IPS-NIHi7 (cell line): ENCODE data around the gene THAP9.
"Not testable (repeated sequence)": the region's sequence is repeated elsewhere in the genome, so short reads cannot be mapped to it uniquely, and the experiment has no call there.

Experiments
- DNase-seq: peaks from one replicate; pipeline ENCODE4 v3.0.0; 2012; ENCODE audit warnings: mixed read lengths; ENCODE audit errors: extremely low spot score

THAP9 gene, protein sequence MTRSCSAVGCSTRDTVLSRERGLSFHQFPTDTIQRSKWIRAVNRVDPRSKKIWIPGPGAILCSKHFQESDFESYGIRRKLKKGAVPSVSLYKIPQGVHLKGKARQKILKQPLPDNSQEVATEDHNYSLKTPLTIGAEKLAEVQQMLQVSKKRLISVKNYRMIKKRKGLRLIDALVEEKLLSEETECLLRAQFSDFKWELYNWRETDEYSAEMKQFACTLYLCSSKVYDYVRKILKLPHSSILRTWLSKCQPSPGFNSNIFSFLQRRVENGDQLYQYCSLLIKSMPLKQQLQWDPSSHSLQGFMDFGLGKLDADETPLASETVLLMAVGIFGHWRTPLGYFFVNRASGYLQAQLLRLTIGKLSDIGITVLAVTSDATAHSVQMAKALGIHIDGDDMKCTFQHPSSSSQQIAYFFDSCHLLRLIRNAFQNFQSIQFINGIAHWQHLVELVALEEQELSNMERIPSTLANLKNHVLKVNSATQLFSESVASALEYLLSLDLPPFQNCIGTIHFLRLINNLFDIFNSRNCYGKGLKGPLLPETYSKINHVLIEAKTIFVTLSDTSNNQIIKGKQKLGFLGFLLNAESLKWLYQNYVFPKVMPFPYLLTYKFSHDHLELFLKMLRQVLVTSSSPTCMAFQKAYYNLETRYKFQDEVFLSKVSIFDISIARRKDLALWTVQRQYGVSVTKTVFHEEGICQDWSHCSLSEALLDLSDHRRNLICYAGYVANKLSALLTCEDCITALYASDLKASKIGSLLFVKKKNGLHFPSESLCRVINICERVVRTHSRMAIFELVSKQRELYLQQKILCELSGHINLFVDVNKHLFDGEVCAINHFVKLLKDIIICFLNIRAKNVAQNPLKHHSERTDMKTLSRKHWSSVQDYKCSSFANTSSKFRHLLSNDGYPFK

DNA sequence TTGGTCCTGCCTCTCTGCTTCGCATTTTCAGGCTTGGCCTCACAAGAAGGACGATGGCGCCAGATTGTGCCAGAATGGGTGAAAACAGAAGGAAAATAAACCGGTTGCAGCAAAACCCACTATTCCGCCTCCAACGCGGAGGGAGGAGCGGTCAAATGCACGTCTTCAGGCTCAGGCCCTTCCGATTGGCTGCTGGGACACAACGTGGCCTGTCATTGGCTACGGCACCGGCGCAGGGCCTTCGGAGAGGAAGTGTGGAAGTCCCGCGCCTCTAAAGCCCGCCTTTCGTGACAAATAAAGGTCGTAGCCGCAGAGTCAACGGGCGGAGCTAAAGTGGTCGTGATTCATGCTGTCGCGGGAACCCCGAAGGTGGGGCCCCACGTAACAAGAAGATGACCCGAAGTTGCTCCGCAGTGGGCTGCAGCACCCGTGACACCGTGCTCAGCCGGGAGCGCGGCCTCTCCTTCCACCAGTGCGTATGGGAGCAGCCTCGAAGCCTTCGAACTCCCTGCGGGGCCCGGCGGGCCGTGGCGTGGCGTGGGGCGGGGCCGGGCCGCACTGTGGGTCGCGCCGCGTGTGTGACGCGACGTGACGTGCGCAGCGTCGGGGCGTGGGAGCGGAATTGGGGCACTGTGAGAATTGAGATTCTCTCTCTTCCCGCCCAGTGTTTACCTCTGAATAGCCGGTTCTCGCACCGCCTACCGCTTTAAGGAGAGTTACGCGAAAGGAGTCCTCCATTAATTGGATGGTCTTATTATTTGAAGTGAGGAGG is at the start of gene THAP9:
Gene THAP9 (plus strand): TSS at position 325 of the 772 bp plus-strand sequence. CDS start 68 bp downstream, at position 393.
- peak; percentile 94 for DNase-seq

DNA sequence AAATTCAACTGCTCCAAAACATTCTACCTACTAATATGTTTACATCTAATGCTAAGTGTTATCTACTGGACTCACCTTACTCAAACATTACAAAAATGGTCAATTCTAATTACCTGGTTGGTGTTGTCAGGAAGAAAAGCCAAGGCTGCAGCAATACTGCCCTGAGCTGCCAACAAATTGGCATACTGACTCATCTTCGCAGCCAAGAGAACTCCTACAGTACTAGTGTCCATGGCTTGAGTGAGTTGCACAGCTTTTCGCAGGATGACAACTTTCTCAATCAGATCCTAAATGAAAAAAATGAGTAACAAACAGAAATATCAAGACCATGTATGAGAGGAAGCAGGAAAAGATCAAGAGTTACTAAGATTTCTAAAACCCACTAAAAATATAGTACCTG is 49.2 kb upstream of the THAP9 start:
- DNase-seq = no peak

DNA sequence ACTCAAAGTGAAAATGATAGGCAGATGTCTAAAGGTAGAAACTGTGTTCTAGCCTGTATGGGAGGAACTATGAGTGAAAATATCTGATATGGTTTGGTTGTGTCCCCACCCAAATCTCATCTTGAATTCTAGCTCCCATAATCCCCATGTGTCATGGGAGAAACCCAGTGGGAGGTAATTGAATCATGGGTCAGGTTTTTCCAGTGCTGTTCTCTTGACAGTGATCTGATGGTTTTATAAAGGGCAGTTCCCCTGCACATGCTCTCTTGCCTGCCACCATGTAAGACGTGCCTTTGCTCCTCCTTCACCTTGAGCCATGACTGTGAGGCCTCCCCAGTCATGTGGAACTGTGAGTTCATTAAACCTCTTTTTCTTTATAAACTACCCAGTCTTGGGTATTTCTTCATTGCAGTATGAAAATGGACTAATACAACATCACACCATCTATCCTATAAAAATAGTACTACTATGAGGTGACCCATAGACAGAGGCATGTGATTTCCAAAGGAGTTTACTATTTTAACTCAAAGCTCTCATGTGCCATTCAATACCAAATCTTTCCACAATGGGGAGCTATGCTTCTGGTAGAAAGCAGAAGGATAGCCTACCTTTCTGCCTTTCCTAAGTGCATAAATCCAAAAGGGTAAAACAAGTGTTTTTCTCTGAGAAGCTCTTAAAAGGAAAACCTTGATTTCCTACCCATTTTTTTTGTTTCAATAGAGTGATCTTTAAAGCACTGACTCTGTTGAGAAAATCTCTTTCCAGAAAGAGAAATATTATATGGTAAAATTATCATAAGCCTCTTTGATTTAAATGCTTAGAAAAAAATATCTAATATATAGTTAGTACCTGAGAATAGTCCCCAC is 48.4 kb upstream of the THAP9 start:
- DNase-seq = peak; percentile 27

DNA sequence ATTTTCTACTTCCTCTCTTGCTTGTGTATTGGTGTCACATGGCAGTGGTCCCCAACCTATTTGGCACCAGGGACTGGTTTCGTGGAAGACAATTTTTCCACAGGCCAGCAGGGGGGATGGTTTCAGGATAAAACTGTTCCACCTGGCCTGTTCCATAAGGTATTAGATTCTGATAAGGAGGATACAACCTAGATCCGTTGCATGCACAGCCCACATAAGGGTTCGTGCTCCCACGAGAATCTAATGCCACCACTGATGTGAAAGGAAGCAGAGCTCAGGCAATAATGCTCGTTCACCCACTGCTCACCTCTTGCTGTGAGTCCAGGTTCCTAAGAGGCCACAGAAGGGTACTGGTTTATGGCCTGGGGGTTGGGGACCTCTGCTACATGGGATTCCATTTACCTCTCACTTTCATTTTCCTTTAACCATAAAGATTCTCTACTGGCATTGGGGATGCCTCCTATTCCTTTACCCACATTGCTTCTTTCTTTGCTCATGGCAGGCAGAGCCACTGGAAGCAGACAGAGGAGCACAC is 47.7 kb upstream of the THAP9 start:
- DNase-seq = no peak

DNA sequence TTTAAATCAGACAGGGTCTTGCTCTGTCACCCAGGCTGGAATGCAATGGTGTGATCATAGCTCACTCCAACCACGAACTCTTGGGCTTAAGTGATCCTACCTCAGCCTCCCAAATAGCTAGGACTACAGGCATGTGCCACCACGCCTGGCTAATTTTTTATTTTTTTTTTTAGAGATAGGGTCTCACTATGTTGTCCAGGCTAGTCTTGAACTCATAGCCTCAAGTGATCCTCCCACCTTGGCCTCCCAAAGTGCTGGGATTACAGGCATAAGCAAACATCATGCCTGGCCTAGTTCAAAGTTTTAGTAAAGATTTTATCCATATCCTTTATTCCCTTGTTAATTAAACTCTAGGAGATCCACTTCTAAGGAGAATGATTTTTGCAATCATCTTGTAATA is 40.0 kb upstream of the THAP9 start:
- not testable (repeated sequence) for DNase-seq

DNA sequence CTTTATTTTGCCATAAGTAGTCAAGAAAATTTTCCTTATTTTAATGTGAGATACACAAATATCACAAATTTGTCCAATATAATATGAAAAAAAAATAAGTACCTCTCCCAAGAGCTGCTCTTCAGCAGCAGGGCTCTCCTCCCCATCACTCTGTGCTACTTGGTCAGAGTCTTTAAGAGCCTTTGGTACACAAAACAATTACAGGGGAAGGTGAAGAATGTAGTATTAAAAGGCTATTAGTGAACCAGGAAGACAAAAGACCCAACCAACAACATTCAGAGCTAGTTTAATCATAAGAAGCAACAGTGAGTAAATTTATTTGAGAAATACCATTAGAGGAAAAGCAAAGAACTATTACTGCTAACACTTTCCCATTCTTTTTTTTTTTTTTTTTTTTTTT is 39.0 kb upstream of the THAP9 start:
- no peak for DNase-seq

DNA sequence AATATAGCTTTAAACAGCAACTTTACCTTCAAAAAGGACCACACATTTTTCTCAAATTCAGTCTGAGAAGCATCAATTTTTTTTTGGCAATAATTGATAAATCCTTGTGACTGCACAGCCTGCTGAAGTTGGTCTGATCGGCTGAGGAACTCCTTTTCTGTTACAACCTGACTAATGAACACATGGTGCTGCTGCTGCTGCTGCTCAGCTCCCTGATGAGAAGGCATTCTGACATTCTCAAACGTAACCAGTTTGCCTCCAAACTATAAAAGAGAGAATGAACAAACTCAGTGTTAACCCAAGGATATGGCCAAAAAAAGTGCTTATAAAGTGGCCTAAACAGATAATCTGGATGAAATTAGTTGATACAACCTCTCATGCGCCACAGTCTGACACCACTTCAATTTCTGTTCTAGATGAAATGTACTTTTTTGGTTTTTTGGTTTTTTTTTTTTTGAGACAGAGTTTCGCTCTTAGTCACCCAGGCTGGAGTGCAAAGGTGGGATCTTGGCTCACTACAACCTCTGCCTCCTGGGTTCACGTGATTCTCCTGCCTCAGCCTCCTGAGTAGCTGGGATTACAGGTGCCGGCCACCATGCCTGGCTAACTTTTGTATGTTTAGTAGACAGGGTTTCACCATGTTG is 36.1 kb upstream of the THAP9 start:
- DNase-seq = no peak

DNA sequence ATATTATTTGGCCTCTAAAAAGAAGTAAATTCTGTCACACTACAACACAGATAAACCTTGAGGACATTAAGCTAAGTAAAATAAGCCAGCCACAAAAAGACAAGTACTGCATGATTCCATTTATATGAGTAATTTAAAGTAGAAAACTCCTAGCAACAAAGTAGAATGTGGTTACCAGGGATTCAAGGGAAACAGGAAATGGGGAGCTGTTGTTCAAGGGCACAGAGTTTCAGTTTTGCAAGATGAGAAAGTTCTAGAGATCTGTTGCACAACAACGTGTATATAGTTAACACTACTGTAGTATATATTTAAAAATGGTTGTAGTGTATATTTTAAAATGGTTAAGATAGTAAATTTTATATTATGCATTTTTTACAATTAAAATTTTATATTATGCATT is 34.9 kb upstream of the THAP9 start:
- no peak for DNase-seq

DNA sequence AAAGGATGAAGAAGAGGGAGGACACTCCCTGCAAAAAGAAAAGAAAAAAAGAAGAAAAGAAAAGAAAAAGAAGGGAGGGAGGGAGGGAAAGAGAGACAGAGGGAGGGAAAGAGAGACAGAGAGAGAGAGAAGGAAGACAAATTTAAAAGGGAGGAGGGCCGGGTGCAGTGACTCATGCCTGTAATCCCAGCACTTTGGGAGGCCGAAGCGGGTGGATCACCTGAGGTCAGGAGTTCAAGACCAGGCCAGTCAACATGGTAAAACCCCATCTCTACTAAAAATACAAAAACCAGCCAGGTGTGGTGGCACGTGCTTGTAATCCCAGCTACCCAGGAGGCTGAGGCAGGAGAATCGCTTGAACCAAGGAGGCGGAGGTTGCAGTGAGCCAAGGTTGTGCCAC is 34.5 kb upstream of the THAP9 start:
- DNase-seq = not testable (repeated sequence)

DNA sequence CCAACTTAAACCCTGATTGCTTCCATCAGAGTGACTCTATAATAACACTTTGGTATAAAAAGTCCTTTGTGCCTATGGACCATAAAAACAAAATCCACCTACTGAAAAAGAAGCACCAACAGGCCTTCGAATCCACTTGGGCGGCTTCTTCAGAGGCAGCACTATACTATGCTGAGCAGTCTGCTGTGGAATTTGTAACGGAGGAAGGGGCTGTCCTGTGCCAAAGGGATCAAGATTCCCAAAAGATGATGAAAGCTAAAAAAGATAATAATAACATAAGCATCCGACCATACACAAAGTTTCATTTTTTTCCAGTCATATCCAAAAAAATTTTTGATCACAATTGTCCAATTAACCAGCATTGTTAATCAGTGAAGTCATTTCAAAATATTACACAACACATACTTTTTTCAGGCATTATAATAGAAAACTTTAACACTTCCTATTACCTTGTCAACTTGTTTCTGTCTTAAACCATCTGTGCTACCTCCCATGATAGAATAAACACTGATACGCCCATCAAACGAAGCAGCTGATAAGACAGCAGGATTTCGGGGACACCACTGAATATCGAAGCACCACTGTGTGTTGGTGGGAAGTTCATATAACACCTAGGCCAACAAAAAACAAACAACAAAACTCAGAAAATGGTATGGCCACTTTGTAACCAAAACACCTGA is 33.7 kb upstream of the THAP9 start:
- no peak for DNase-seq

DNA sequence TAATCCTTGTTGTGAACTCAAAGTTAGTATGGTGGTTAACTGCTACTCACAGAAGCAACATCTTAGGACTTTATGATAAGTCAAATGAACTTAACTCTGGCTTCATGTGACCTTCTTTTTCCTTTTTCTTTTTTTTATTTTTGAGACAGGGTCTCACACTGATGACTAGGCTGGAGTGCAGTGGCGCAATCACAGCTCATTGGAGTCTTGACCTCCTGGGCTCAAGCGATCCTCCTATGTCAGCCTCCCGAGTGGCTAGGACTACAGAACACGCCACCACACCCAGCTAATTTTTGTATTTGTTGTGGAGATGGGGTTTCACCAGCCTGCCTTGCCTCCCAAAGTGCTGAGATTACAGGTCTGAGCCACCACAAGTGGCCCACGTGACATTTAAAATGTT is 32.0 kb upstream of the THAP9 start:
- DNase-seq = no peak

DNA sequence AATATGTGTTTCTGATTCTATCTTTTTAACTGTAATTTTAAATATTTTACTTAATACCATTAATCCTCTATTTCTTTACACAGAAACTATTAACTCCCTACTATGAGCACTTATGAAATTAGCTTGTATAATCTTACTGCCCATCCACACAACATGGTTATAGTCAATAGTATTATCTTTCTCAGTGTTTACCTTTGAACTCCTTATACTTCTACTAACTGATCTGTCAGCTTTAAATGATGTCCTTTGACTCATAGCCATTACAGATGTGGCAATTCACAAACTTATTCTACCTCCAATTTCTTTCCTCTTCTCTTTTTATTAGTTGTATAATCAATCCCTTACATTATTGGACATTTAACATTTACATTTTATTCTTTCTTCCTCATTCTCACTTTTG is 15.1 kb upstream of the THAP9 start:
- no peak for DNase-seq

DNA sequence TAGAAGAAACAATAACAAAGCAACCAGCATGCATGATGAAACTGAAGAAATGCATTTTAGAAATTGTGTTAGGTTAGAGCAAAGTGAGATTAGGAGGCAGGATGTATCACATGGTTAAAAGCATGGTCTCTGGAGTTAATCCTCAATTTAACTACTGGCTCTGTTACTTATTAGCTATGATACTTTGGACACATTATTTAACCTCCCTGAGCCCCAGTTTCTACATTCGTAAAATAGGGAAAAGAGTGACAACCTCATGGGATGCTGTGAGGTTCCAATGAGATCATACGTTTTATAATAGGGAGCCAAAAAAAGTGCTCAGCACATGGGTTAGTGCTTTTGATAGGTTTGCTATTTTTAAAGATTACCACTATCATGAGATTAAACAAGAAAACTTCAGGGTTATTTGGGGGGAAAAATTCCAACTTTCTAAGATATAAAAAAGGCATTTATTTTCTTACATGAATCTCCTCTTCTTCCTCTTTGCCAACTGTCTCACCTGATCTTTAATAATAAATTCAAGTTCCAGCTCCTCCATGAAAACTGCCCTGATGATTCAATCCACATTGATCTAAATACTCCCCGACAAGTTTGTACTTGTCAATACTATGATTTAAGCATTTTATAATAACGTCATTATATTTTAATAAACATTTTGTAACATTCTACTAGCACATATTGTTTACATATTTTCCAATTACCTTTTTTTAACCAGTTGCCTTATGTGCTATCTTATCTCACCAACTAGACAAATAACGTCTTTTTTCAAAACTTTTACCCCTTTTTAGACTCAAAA is 14.2 kb upstream of the THAP9 start:
- DNase-seq = no peak

DNA sequence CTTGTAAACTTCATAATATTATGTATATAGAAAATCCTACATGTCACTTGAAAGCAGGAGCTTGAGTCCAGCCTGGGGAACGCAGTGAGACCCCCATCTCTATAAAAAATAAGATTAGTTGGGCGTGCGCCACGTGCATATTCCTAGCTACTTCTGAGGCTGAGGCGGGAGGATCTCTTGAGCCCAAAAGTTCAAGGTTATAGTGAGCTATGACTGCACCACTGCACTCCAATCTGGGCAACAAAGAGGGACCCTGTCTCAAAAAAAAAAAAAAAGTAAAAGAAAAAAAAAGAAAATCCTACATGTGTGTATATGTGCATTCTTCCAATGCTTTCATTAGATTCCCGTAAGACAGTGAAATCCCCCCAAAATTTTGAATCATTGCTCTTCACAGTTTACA is 11.2 kb upstream of the THAP9 start:
- DNase-seq = no peak

DNA sequence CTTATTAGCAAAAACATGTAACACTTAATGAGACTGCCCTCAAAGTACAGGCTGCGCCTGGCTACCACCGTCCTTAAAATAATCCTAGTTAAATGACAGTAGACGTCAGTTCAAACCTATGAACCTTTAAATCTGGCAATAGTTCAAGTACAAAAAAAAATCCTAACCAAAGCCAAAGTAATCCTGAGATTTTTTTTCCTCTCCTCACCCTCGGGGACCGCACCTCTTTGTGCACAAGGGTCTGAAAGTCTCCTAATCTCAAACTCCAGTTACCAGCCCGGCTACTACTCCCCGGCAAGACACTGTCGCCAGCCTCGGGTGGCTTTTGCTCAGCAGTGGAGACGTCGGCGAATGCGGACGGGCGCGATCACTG is 10.0 kb upstream of the THAP9 start:
- no peak for DNase-seq

DNA sequence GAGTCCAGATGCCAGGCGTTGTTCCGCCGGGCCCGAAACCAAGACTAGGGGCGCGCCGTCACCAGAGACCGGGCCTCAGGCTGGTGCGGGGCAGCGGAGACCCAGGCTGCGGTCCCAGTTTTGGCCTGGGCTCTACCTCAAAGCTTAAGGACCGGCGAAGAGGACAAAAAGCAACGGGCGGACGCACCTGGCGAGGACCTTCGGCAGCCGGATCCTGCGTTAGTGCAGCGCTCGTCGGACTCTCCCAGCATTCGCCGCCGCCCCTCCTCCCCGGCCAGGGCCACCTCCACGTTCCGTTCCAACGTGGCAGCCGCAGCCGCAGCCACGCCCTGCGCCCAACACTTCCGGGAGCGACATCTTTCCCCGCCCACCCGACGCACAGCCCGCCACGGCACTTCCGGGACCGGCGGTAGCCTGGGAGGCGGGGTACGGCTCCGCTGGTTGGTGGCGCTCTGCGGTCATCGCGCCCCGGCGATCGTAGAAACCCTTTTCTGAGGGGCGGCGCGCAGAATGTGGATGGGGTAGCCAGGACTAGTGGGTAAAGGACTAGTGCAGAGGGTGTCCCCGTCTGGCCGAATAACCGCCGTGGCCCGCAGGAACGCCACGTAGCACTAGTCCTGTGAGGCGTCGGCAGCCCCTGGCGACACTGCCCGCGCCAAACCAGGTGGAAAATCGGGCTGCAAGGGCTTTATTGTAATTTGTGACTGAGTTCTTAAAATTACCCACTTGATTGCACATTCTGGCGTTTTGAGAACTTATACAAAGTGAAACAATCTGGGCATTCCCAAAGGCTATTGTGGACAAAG is 9.4 kb upstream of the THAP9 start, which contains the start of gene SEC31A:
Gene SEC31A (minus strand): TSS at position 253 of the 806 bp plus-strand sequence. CDS start 9,217 bp downstream, outside the sequence.
- peak; percentile 92 for DNase-seq

DNA sequence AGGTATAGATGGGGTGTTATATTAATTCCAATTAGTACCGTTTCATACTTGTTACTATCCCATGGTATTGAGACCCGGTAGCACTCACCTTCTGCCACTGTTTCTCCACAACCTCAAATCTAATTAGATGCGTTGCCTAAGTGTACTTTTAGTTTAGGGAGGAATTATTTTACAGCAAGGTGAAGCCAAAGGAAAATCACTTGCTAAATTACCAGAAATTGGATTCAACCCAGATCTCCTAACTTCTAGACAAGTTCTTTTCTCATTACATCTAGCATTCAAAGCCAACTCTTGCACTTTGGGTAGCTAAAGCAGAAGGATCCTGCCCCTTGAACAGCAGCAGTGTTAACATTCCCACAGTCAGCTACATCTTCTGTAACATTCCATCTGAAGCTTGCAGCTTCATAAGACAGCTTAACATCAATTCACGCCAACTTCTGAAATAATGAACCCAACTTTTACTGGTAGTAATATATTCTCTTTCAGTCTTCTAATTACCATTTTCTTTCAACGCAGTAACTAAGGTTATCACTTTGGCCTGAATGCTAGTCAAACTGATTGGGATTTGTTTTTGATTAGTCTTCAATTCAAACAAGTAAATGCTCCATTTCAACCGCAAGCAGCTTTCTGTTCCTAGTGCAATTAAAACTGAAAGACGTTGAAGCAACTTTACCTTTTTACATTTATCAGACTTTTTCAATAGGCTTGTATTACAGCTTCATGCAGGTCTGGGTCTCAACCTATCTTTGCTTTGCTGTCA is 8.6 kb upstream of the THAP9 start:
- DNase-seq = no peak
